ENCODE data around the gene HAGH.

The HAGH gene

GRCh38 chr16:1777375-1778199 is 49.0 kb downstream of the HAGH start:
- no peak for TF ChIP-seq CTCF (IDR thresholded peaks at IDR 0.05; ENCODE audit: low read depth, low read length, missing control alignments)
- DNase-seq (ENCODE audit: low read depth), result no peak
- no peak overlapping the region for H3K4me3 ChIP-seq (ENCODE audit: low read depth, low read length)

GRCh38 chr16:1776991-1777374 is 49.6 kb downstream of the HAGH start:
- no peak for DNase-seq (ENCODE audit: low read depth)
- TF ChIP-seq CTCF (IDR thresholded peaks at IDR 0.05; ENCODE audit: low read depth, low read length, missing control alignments), result no peak
- H3K4me3 ChIP-seq (ENCODE audit: low read depth, low read length), result no peak overlapping the region

- no peak for TF ChIP-seq CTCF (IDR thresholded peaks at IDR 0.05; ENCODE audit: low read depth, low read length, missing control alignments)
- DNase-seq (ENCODE audit: low read depth), result no peak
- no peak overlapping the region for H3K4me3 ChIP-seq (ENCODE audit: low read depth, low read length)
Measured at GRCh38 chr16:1776672-1776955, 50.0 kb downstream of the HAGH start.

- H3K4me3 ChIP-seq (ENCODE audit: low read depth, low read length), result no peak overlapping the region
- no peak for DNase-seq (ENCODE audit: low read depth)
- no peak for TF ChIP-seq CTCF (IDR thresholded peaks at IDR 0.05; ENCODE audit: low read depth, low read length, missing control alignments)
Measured at GRCh38 chr16:1775846-1776671, 50.6 kb downstream of the HAGH start.

GRCh38 chr16:1775006-1775845 is 51.4 kb downstream of the HAGH start:
- no peak for DNase-seq (ENCODE audit: low read depth)
- TF ChIP-seq CTCF (IDR thresholded peaks at IDR 0.05; ENCODE audit: low read depth, low read length, missing control alignments), result no peak
- no peak overlapping the region for H3K4me3 ChIP-seq (ENCODE audit: low read depth, low read length)

DNA sequence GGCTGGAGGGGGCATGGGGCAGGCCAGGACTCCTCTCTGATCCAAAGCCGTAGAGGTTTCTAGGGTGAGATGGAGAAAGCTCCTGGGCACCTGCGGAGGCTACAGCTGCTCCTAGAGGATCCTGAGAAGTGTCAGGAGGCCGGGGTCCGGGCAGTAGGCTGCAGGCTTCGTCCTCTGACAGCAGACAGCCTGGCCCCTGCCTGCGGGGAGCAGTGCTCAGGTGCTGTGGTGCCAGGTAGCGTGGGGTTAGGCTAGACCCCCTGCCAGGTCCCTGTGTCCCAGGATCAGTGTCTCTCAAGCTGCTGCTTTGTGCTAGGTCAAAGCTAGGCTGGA is 52.2 kb downstream of the HAGH start:
- no peak for TF ChIP-seq CTCF (IDR thresholded peaks at IDR 0.05; ENCODE audit: low read depth, low read length, missing control alignments)
- DNase-seq (ENCODE audit: low read depth), result no peak
- H3K4me3 ChIP-seq (ENCODE audit: low read depth, low read length), result peak overlapping the region; percentile 72
